GM18951 (cell line): ENCODE data around the gene CFAP69.

ENCODE experiments used
- POLR2A ChIP-seq: IDR thresholded peaks from 4 replicates; pipeline ENCODE4 v1.6.1; 2011; ENCODE audit warnings: mild to moderate bottlenecking; ENCODE audit not compliant: insufficient read length, insufficient read depth; ENCODE audit errors: extremely low read depth
- in situ Hi-C: fragments of 300-500 bp; cut with MboI; formaldehyde crosslinking; loops from one replicate; pipeline ENCODE4 v1.12.0; 2022; ENCODE audit warnings: low sequenced_read_pairs, mixed read lengths, inconsistent platforms; ENCODE audit not compliant: unreplicated experiment

Gene CFAP69

DNA sequence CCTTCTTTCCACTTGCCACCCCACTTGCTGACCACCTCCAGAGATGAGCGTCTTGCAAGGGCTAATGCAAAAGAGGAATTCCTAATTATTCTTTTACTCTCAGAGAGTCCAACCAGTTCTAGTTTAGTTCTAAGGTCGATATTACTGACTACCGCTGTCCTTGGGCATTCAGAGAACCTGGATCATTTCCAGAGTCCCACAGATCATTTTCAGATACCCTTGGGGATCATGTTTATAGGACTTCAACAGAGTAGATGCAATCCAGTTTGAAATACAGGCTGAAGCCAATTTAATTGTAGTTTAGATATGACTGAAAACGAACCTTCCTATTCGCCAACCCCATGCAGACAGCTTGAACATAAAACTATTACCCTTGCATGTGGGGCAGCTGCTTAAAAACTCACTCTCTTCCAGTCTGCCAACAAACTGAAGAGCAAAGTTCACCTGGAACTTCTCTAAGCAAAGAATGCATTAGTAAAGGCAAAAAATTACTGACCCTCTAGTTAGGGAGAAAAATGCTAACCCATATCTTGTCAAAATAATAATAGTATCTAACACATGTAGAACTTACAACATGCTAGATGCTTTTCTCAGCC lies 22.4 kb downstream of the CFAP69 start:
- no peak for TF ChIP-seq POLR2A
- in situ Hi-C loops: loop anchor here (25.0 kb wide), 1 partner anchor 145 kb away; the partner anchor contains the start of gene CLDN12

DNA sequence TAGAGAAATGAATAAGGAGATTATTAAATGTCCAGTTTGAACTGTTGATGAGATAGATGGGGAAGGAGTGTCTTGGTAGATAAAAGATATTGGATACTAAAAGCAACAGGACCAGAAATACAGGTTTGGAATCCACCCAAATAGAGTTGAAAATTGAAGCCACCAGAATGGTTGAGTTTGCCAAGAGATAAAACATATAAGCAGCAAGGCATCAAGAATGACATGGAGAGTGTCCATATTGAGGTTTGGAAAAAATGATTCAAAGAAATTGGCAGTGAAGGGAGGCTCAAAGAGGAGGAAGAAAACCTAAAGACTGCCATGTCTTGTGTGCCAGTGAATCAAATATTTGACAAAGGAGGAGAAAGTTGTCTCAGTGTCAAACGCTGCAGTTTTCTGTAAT lies 24.2 kb downstream of the CFAP69 start:
- TF ChIP-seq POLR2A: no peak
- in situ Hi-C loops: loop anchor here (25.0 kb wide), 1 partner anchor 143 kb away; the partner anchor contains the start of gene CLDN12

DNA sequence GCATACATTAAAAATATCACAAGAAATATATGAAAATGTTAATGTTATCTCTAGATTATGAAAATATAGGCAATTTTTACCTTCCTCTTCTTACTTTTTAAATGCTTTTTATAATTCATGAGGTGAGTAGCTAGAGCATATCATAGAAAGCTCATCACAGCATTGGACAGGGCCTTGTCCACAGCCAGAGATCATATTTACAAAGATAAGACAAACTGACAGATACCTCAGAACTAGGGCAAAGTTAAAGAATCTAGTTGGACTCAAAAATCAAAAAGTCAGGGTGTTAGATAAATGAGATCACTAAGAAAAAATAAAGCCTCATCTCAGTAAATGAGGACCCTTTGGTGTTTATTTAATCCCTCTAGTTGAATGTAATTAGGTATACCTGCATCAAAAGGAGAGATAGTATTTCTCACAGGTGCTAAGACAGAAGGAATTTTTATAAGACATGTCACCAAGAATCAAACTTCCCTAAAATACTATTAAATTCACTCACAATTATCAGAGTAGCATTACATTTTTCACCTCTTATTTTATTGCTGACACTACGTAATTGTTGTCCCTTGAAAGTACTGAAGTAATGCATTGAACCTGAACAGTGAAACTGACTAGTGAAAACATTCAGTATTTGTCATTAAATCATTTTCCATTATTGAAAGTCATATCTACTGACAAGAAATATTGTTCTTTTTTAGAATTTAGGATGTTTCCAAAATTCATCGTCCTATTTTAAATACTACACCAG lies 25.6 kb downstream of the CFAP69 start:
- in situ Hi-C loops: loop anchor here (25.0 kb wide), 1 partner anchor 142 kb away; the partner anchor contains the start of gene CLDN12
- no peak for TF ChIP-seq POLR2A

DNA sequence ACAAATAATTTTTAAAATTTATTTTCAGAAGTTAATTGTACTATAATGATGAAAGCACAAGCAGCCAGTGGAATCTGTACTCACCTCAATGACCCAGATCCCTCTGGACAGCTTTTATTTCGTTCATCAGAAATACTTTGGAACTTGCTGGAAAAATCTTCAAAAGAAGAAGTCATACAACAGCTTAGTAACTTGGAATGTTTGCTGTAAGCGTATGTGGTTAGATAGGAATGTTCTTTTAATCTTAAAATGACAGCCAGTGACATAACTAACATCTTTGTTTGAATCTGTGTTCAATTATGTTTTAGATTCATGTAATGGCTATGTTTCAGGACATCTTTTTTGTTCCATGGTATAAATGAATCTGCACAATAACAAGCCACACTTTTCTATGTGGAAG lies 26.8 kb downstream of the CFAP69 start:
- in situ Hi-C loops: loop anchor here (25.0 kb wide), 1 partner anchor 141 kb away; the partner anchor contains the start of gene CLDN12

DNA sequence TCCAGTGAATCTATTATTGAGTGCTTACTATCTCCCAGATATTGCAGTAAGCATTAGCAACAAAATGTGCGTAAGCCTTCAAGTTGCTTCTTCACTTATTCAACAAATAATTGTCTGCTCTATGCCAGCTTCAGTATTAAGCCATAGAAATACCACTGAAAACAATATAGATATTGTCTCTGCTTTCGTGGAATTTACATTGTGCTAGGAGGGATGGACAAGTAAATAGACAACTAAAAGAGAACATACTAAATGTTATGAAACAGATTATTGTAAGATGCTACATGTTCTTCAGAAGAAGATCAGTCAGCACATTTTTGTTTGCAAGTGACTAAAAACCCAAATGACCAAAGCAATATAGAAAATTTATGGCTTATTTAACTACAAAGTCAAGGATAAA lies 27.3 kb downstream of the CFAP69 start:
- in situ Hi-C loops: loop anchor here (25.0 kb wide), 1 partner anchor 140 kb away; the partner anchor contains the start of gene CLDN12
- TF ChIP-seq POLR2A: no peak

More for the DNA sequence above, 26.8 kb downstream of the CFAP69 start:
- no peak for TF ChIP-seq POLR2A

DNA sequence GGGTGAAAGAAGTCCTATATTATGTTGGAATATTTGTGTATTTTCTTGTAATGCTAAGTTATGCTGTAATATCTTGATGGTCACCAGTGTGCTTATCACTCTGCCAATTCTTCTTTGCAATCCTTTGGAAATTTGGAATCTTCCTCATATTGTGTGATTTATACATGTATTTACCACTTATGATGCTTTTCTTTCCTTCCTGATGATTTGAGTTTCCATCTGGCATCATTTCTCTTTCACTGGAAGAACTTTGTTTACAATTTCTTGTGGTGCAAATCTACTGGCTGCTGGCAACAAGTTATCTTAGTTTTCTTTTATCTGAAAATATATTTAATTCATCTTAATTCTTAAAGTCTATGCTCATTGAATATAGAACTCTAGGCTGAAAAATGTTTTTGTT lies 29.2 kb downstream of the CFAP69 start:
- in situ Hi-C loops: loop anchor here (25.0 kb wide), 1 partner anchor 138 kb away; the partner anchor contains the start of gene CLDN12
- TF ChIP-seq POLR2A: no peak

DNA sequence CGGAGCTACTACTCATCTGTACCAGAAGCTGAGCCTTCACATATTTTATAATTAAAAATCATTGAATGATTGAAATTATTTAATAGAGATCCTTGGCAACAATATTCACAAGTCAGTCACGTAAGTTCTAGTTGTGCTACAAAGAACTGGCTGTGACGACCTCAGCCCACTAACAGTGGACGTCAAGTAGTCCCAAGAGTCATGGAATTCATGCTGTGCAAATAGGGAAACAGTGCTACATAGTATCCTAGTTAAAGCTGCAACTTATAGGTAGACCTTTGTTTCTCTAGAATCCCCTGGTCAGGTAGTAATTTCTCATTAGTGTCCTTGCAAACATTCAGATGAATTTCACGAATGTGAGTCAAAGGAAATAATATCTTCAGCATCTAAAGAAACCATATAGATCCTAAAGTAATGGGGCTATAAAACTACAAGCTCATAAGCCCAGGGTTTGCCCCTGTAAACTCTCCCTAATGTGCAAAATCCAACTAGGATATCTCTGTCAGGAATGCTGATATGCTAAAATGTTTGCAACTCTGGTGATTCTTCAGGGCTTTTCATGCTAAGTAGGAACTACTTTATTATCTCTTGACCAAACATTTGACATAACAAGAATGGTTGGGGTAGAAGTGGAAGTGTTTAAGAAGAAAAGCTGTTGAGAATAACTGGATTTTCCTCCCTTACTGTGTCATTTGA lies 31.2 kb downstream of the CFAP69 start:
- in situ Hi-C loops: no loop called here
- no peak for TF ChIP-seq POLR2A

DNA sequence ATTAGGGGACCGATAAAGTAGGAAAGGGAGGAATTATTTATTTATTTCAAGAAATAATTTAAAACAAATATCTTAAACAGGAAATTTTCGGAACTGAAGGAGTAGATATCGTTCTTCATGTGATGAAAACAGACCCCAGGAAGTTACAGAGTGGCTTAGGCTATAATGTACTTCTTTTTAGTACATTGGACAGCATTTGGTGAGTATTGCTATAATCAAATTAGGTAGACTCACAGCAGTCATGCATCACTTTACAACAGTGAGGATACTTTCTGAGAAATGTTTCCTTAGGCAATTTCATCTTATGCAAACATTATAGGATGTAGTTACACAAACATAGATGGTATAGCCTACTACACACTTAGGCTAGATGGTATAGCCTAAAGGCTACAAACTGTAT lies 43.2 kb downstream of the CFAP69 start:
- in situ Hi-C loops: no loop called here
- TF ChIP-seq POLR2A: no peak

DNA sequence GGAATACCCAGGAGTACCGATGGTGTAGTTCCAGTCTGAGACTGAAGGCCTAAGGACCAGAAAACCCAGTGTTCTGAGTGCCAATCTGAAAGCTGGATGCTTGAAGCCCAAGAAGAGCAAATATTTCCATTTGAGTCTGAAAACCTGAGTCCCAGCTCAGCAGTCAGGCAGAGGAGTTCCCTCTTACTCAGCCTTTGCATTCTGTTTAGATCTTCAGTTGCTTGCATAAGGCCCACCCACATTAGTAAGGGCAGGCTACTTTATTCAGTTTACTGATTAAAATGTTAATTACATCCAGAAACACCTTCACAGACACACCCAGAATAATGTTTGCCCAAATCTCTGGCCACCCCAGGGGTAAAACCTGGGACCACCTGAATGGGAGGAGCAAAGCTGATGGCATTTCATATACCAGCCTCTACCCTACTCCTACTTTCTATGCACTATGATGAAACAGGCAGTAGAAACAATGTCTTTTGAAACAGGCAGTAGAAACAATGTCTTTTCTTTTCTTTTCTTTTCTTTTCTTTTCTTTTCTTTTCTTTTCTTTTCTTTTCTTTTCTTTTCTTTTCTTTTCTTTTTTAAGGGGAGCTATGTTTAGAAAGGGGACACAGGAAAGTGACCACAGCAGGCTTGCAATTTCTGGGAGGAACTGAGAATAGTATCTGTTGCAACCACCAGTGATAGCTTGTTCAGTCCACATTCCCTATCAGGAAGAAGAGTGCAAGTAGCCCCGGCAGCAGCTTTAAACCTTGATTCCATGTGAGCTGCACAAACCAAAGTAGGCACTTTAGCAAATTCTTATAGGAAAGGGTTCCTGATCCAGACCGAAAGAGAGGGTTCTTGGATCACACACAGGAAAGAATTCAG lies 45.5 kb downstream of the CFAP69 start:
- no peak for TF ChIP-seq POLR2A
- in situ Hi-C loops: no loop called here

DNA sequence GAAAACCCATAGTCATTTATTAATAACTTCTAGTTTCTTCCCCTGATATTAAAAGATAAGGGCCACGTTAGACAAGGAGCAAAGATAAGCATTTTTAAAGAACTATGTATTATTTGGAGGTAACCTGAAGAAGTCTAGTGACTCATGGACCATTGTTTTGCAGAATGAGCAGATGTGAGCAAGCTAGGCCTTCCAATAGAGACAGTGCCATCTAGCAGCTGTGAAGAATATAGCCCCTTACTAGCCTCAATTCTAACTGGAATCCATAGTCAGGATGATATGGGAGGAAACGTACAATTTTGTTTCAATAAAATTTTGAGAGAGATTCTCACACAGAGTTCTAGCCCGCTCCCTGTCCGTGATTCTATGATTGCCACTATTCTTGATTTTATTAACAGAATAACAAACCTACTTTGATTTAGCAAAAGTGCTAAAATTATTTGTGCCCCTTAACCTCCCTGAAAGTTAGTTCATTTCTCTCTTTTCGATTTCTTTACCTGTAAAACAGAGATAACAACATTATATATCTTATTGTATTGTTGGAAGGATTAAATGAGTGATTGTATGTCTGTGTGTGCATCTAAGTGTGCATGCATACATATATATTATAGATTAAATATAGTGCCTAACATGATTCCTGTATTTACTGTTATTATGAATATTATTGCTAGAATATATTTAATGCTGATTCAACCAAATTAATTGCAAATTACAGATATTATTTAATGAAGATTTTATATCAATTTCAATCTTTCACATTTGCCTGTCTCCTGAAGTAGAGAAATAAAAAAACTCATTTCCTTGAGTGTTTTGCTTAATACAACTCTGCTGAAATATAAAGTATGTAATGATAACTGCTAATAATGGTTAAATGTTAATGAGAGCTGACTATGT lies 53.4 kb downstream of the CFAP69 start:
- in situ Hi-C loops: no loop called here
- TF ChIP-seq POLR2A: no peak

DNA sequence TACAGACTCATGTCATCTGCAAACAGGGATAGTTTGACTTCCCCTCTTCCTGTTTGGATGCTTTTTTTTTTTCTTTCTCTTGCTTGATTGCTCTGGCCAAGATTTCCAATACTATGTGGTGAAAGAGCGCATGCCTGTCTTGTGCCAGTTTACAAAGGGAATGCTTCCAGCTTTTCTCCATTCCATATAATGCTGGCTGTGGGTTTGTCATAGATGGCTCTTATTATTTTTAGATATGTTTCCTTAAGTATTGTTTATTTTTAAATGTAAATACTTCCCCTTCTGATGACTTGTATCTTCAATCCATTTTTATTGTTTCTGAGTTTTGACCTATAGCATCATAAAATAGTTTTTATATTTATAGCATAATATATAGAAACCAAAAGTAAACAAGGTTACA lies 58.3 kb downstream of the CFAP69 start:
- in situ Hi-C loops: no loop called here
- TF ChIP-seq POLR2A: no peak

DNA sequence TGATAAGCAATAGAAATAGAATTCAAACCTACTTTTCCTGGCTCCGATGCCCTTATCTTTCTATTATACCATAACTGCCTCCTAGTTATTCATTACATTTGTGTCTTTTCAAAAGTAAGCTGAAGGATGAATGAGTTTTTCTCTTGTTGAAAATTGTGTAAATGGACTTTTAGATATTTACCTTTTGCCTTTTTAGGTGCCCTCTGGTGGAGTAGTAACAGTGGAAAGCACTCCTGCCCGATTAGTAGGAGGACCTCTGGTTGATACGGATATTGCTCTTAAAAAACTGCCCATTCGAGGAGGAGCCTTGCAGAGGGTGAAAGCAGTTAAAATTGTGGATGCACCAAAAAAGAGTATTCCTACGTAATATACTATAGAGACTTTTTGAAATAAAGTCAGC lies 64.9 kb downstream of the CFAP69 start:
- in situ Hi-C loops: no loop called here
- no peak for TF ChIP-seq POLR2A
